HepG2 (cell line): ENCODE measurements around the gene CD300LF.

ENCODE experiments used
- CREB1 ChIP-seq, 2 experiments: fragments of 450-650 bp in 1 of 2; IDR thresholded peaks; 2 replicates each; pipeline ENCODE4 v1.6.1; 2016 to 2017; ENCODE audit warnings: control low read depth in 1 of 2, mild to moderate bottlenecking in 1 of 2, missing compliant biosample characterization in 1 of 2, missing genetic modification characterization in 1 of 2
- FOSL1 ChIP-seq: sonication (generic); formaldehyde crosslinking; IDR thresholded peaks from 2 replicates; pipeline ENCODE4 v1.9.0; 2021; ENCODE audit warnings: missing genetic modification reagents, borderline replicate concordance
- ISL2 ChIP-seq: sonication (generic); formaldehyde crosslinking; IDR thresholded peaks from 2 replicates; pipeline ENCODE4 v1.5.0; 2020; ENCODE audit warnings: missing genetic modification reagents
- JUN ChIP-seq: sonication (generic); formaldehyde crosslinking; IDR thresholded peaks from 2 replicates; pipeline ENCODE4 v1.4.0; 2020; ENCODE audit warnings: mild to moderate bottlenecking, missing genetic modification reagents
- PCBP2 ChIP-seq: fragments of 200-400 bp; formaldehyde crosslinking; optimal IDR thresholded peaks from 2 replicates; pipeline ENCODE3; 2018; ENCODE audit warnings: low read length, low read depth; ENCODE audit not compliant: poor library complexity, severe bottlenecking
- TBL1XR1 ChIP-seq: fragments of 150-350 bp; IDR thresholded peaks from 2 replicates; pipeline ENCODE4 v1.6.1; 2014; ENCODE audit warnings: borderline replicate concordance, low read length; ENCODE audit not compliant: partially characterized antibody
- TBX3 ChIP-seq: fragments of 450-650 bp; IDR thresholded peaks from 2 replicates; pipeline ENCODE4 v1.6.1; 2017; ENCODE audit warnings: antibody characterized with exemption, mild to moderate bottlenecking, inconsistent platforms, borderline replicate concordance
- ZMYM3 ChIP-seq: sonication (generic); formaldehyde crosslinking; IDR thresholded peaks from 2 replicates; pipeline ENCODE4 v1.5.1; 2020; ENCODE audit warnings: mild to moderate bottlenecking, missing genetic modification reagents
- ZNF747 ChIP-seq: sonication (generic); formaldehyde crosslinking; IDR thresholded peaks from 2 replicates; pipeline ENCODE4 v1.8.1; 2023; ENCODE audit warnings: missing genetic modification reagents, mild to moderate bottlenecking, borderline replicate concordance
- TF ChIP-seq, protein P1 (sequence below): sonication (generic); formaldehyde crosslinking; IDR thresholded peaks from 2 replicates; pipeline ENCODE4 v1.5.0; 2020; ENCODE audit warnings: mild to moderate bottlenecking, missing genetic modification reagents, moderate library complexity
- TF ChIP-seq, protein P2 (sequence below): sonication (generic); formaldehyde crosslinking; IDR thresholded peaks from 2 replicates; pipeline ENCODE4 v1.4.0; 2020; ENCODE audit warnings: missing genetic modification reagents

GRCh38 chr17:74645010-74645409 is 67.7 kb downstream of the CD300LF start:
- TF ChIP-seq ZNF747 (no peak), TBX3 (no peak), FOSL1 (CRISPR knock-in tag) (no peak), TBL1XR1 (no peak), ZMYM3 (CRISPR knock-in tag) (no peak), ISL2 (no peak), JUN (CRISPR knock-in tag) (no peak), CREB1 (IDR thresholded peaks at IDR 0.05) (no peak), CREB1 (CRISPR knock-in tag; IDR thresholded peaks at IDR 0.05) (no peak), PCBP2 (no peak)
- TF ChIP-seq, protein P1, sequence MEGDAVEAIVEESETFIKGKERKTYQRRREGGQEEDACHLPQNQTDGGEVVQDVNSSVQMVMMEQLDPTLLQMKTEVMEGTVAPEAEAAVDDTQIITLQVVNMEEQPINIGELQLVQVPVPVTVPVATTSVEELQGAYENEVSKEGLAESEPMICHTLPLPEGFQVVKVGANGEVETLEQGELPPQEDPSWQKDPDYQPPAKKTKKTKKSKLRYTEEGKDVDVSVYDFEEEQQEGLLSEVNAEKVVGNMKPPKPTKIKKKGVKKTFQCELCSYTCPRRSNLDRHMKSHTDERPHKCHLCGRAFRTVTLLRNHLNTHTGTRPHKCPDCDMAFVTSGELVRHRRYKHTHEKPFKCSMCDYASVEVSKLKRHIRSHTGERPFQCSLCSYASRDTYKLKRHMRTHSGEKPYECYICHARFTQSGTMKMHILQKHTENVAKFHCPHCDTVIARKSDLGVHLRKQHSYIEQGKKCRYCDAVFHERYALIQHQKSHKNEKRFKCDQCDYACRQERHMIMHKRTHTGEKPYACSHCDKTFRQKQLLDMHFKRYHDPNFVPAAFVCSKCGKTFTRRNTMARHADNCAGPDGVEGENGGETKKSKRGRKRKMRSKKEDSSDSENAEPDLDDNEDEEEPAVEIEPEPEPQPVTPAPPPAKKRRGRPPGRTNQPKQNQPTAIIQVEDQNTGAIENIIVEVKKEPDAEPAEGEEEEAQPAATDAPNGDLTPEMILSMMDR (CRISPR knock-in tag), result no peak
- TF ChIP-seq, protein P2, sequence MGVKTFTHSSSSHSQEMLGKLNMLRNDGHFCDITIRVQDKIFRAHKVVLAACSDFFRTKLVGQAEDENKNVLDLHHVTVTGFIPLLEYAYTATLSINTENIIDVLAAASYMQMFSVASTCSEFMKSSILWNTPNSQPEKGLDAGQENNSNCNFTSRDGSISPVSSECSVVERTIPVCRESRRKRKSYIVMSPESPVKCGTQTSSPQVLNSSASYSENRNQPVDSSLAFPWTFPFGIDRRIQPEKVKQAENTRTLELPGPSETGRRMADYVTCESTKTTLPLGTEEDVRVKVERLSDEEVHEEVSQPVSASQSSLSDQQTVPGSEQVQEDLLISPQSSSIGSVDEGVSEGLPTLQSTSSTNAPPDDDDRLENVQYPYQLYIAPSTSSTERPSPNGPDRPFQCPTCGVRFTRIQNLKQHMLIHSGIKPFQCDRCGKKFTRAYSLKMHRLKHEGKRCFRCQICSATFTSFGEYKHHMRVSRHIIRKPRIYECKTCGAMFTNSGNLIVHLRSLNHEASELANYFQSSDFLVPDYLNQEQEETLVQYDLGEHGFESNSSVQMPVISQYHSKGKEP (CRISPR knock-in tag), result no peak
